Measurements from ENCODE around the gene MARCHF10.

- TF ChIP-seq POLR2A (IDR thresholded peaks at IDR 0.05), result no peak
- TF ChIP-seq CTCF (IDR thresholded peaks at IDR 0.05), result no peak
- TF ChIP-seq POLR2AphosphoS5 (IDR thresholded peaks at IDR 0.05; ENCODE audit: insufficient read depth in 1 of 2, low read depth in 1 of 2), result no peak
These were observed 120.1 kb downstream of the MARCHF10 start for GRCh38 chr17:62687997-62688396.

All from vagina (tissue), 2 donors.